GM15510 (cell line): Measurements from ENCODE around the gene HSP90B1.

ENCODE experiments used
- POLR2A ChIP-seq: IDR thresholded peaks from 3 replicates; pipeline ENCODE4 v1.6.1; 2011; ENCODE audit warnings: borderline replicate concordance; ENCODE audit not compliant: insufficient read length; ENCODE audit errors: extremely low read depth

Gene HSP90B1

DNA sequence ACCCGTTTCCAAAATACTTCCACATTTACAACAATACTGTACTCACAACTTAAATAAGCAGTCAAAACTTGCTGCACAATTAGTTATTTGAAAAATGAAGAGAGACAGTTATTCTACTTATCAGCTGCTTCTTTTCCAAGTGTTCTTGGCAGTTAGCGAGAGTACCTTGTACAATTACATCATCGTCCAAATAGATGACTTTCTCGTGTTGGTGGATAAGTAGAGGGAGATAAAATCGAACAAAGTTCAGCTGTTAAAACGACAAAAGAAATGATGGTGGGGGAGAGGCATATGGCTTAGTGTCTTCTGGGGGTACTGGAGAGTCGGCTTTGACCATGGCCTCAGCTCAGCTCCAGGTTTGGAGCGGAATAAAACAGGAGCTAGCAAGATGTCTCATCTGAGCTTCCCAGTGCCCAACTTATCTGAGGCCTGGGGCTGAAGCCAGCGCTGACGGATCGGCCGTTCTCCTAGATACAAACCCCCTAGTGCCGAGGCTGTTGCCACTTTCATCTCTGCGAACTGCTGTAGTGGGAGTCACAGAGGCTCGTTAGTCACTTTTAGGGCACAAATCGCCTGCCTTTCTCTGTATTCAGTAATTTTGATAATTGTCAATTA is 67.2 kb downstream of the HSP90B1 start:
- TF ChIP-seq POLR2A: no peak
